Thyroid gland (tissue), 4 donors: ENCODE results near the gene NXPH2. TPM values are rescaled to one million over a fixed set of nuclear protein-coding genes. Genes with fewer than 3 reads are reported as not detected.

Experiments
- DNase-seq, 2 donors: peaks; one replicate each; pipeline ENCODE4 v3.0.0-alpha.2; 2019
- H3K27ac ChIP-seq, 3 donors: fragments of 200-600 bp; sonication (generic); 1 replicate in 2 of 3; 2 replicates in 1 of 3; pipeline ENCODE4 v1.5.1; 2016 to 2019; ENCODE audit warnings: mild to moderate bottlenecking in 1 of 3, moderate library complexity in 1 of 3
- H3K27me3 ChIP-seq: fragments of 200-600 bp; sonication (generic); one replicate; pipeline ENCODE4 v1.5.1; 2019
- H3K36me3 ChIP-seq, 2 donors: fragments of 200-600 bp; sonication (generic); one replicate each; pipeline ENCODE4 v1.5.1; 2016 to 2019
- H3K4me1 ChIP-seq, 2 donors: fragments of 200-600 bp; sonication (generic); one replicate each; pipeline ENCODE4 v1.5.1; 2017 to 2019
- H3K4me3 ChIP-seq, 3 donors: fragments of 200-600 bp; sonication (generic); replicated peaks in 1 of 3; 1 replicate in 2 of 3; 2 replicates in 1 of 3; pipeline ENCODE4 v1.5.1; 2016; ENCODE audit warnings: mild to moderate bottlenecking in 1 of 3
- H3K9me3 ChIP-seq: fragments of 200-600 bp; sonication (generic); one replicate; pipeline ENCODE4 v1.5.1; 2017
- CTCF ChIP-seq, 6 experiments: fragments of 200-600 bp in 3 of 6; fragments of 450-650 bp in 3 of 6; sonication (generic) in 3 of 6; IDR thresholded peaks; one replicate each; pipeline ENCODE4 v1.5.1; 2016 to 2019; ENCODE audit warnings: antibody characterized with exemption in 6 of 6, mild to moderate bottlenecking in 2 of 6, inconsistent platforms in 1 of 6, moderate library complexity in 1 of 6
- POLR2A ChIP-seq, 2 donors: fragments of 450-650 bp; IDR thresholded peaks; one replicate each; pipeline ENCODE4 v1.6.1; 2017; ENCODE audit warnings: antibody characterized with exemption in 2 of 2, mild to moderate bottlenecking in 2 of 2, moderate library complexity in 1 of 2
- WGBS, 2 donors: methylation state at CpG; one replicate each; pipeline ENCODE4 v1.1.5; 2017; 5-methylcytosine and 5-hydroxymethylcytosine counted together
- intact Hi-C: fragments of 100-400 bp; cut with DNase I; formaldehyde crosslinking; loops from one replicate; pipeline ENCODE4 v1.15.1; 2023
- total RNA-seq, 4 donors: library from RNA; depleted of rRNA; stranded (reverse); fragments of >200 nt; gene quantifications; one replicate each; pipeline ENCODE4 v1.2.3, GENCODE V29; 2016

The NXPH2 gene
- total RNA-seq, 4 donors from 2014 or later = not detected

GRCh38 chr2:138621139-138621538 is 159.1 kb downstream of the NXPH2 start:
- WGBS, 2 donors = 57 to 64% methylated on average over 3 of the region's 3 CpGs
- intact Hi-C loops = no loop called here

DNA sequence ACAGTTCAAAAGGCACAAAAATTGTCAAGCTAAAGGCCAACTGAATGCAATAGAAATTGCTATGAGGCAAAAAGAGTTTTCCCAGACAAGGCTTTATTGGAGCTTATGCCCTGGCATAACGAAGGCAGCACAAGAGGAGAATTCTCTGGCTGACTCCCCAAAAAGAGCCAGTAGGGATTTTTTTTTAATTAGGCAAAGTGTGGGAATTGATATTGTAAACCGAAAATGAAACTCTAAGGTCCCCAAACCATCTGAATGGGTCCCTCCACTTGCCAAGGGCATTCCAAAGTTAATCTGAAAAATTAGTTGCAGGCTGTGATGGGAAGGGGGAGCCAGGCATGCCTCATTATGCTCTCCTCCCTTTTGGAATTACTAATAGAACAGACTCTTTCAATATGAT is 159.8 kb downstream of the NXPH2 start:
- DNase-seq = no peak
- Histone ChIP-seq H3K9me3 (no peaks in the 10 kb centered on the region), H3K27me3 (no peaks in the 10 kb centered on the region), H3K4me3 (no peak overlapping the region), H3K36me3 (no peaks in the 10 kb centered on the region), H3K27ac (no peak overlapping the region), H3K4me1 (no peaks in the 10 kb centered on the region)
- WGBS, 2 donors = 61 to 72% methylated on average over 2 of the region's 2 CpGs
- no peak for TF ChIP-seq CTCF (IDR thresholded peaks at IDR 0.05)
- no peak for TF ChIP-seq POLR2A (IDR thresholded peaks at IDR 0.05)
- intact Hi-C loops = no loop called here

More at GRCh38 chr2:138621139-138621538, 159.1 kb downstream of the NXPH2 start:
- no peak for DNase-seq
- Histone ChIP-seq H3K27me3 (no peaks in the 10 kb centered on the region), H3K36me3 (no peaks in the 10 kb centered on the region), H3K27ac (no peak overlapping the region), H3K9me3 (no peaks in the 10 kb centered on the region), H3K4me1 (no peaks in the 10 kb centered on the region), H3K4me3 (no peak overlapping the region)
- TF ChIP-seq POLR2A (IDR thresholded peaks at IDR 0.05) = no peak
- no peak for TF ChIP-seq CTCF (IDR thresholded peaks at IDR 0.05)
